Lung (tissue), 12 donors: ENCODE results near the gene CCDC120. TPM values are rescaled to one million over a fixed set of nuclear protein-coding genes. Genes with fewer than 3 reads are reported as not detected.
A peak's percentile ranks its signal among the peaks of the same experiment; 100 is the strongest.

ENCODE experiments used
- ATAC-seq: fragments of 200-7000 bp; cut with Tn5 transposase; one replicate; pipeline ENCODE4 v1.9.1; 2020; ENCODE audit warnings: moderate number of reproducible peaks; ENCODE audit not compliant: insufficient read depth, low FRiP score
- DNase-seq, 3 donors: peaks; one replicate each; pipeline ENCODE4 v3.0.0-alpha.2; 2013 to 2017
- H3K27ac ChIP-seq, 2 donors: one replicate each; pipeline ENCODE4 v1.5.1; 2013; ENCODE audit warnings: mild to moderate bottlenecking in 2 of 2, moderate library complexity in 2 of 2, control low read depth in 1 of 2, inconsistent platforms in 1 of 2, low read depth in 1 of 2, low read length in 1 of 2
- H3K27me3 ChIP-seq, 3 donors: one replicate each; pipeline ENCODE4 v1.5.1; 2013; ENCODE audit warnings: low read length in 2 of 3; ENCODE audit not compliant: control insufficient read depth in 3 of 3, insufficient read depth in 3 of 3
- H3K36me3 ChIP-seq, 4 donors: one replicate each; pipeline ENCODE4 v1.5.1; 2013; ENCODE audit warnings: low read length in 4 of 4, mild to moderate bottlenecking in 1 of 4, moderate library complexity in 1 of 4; ENCODE audit not compliant: control insufficient read depth in 4 of 4, insufficient read depth in 4 of 4
- H3K4me1 ChIP-seq, 5 donors: one replicate each; pipeline ENCODE4 v1.5.1; 2013; ENCODE audit warnings: low read length in 5 of 5, mild to moderate bottlenecking in 2 of 5, moderate library complexity in 1 of 5; ENCODE audit not compliant: control insufficient read depth in 5 of 5, insufficient read depth in 5 of 5
- H3K4me3 ChIP-seq: one replicate; pipeline ENCODE4 v1.5.1; 2013; ENCODE audit warnings: mild to moderate bottlenecking, control low read depth, moderate library complexity
- H3K9ac ChIP-seq, 2 donors: one replicate each; pipeline ENCODE4 v1.5.1; 2013; ENCODE audit warnings: low read length in 2 of 2, control low read depth in 1 of 2; ENCODE audit not compliant: insufficient read depth in 1 of 2
- H3K9me3 ChIP-seq, 4 donors: one replicate each; pipeline ENCODE4 v1.5.1; 2013; ENCODE audit warnings: low read length in 3 of 4, mild to moderate bottlenecking in 1 of 4, moderate library complexity in 1 of 4; ENCODE audit not compliant: control insufficient read depth in 4 of 4, insufficient read depth in 3 of 4
- CTCF ChIP-seq: IDR thresholded peaks from 2 replicates; pipeline ENCODE4 v1.5.1; 2012; ENCODE audit warnings: mild to moderate bottlenecking; ENCODE audit errors: control extremely low read depth, extremely low read depth
- WGBS, 2 donors: extraction: QIAGEN DNeasy Blood & Tissue Kit; methylation state at CpG; one replicate each; pipeline ENCODE4 v1.1.7; 2013; 5-methylcytosine and 5-hydroxymethylcytosine counted together
- polyA plus RNA-seq, 2 donors: library from polyadenylated mRNA; stranded (reverse); fragments of 200-250 nt; gene quantifications; one replicate each; pipeline ENCODE4 v1.2.1, GENCODE V29; 2013
- total RNA-seq, 2 donors: library from RNA; depleted of rRNA in 1 of 2; stranded (reverse); fragments of >200 nt in 1 of 2; gene quantifications; one replicate each; pipeline ENCODE4 v1.2.1, GENCODE V29; 2014 to 2021
- donor health status: control.
- donor health status: control.
- donor health status: Bipolar disorder and iron deficiency.
- donor health status: healthy.
- donor health status: DM: yes; HTN: yes; CAD: no.

The CCDC120 gene
- total and polyA plus RNA-seq, 4 donors = 3.8 to 11.3 (median 5.2) TPM

- H3K9me3 ChIP-seq = peaks cover 0 to 4% (median 0%) of the 10 kb centered on the region in 4 donors
- peak overlapping the region; percentile 73 to 76 for H3K27ac ChIP-seq
- no peak overlapping the region for H3K4me3 ChIP-seq
- H3K27me3 ChIP-seq = no peaks in the 10 kb centered on the region
- TF ChIP-seq CTCF = no peak
- peaks cover 0 to 27% (median 7%) of the 10 kb centered on the region in 5 donors for H3K4me1 ChIP-seq
- peaks cover 7 to 20% (median 15%) of the 10 kb centered on the region in 4 donors for H3K36me3 ChIP-seq
- DNase-seq = peak; percentile 91 to 95 (median 94)
- 8 to 22% methylated on average over 6 to 9 of the region's 9 CpGs for WGBS, 2 donors
- H3K9ac ChIP-seq = peak overlapping the region in 1 of 2 donors; percentile 89
- ATAC-seq = peak; percentile 8
Measured at GRCh38 chrX:49039598-49040375, 19.0 kb upstream of the CCDC120 start.

GRCh38 chrX:49040376-49040955 is 18.3 kb upstream of the CCDC120 start:
- DNase-seq (no peak), ATAC-seq (no peak)
- Histone ChIP-seq H3K4me3 (no peak overlapping the region), H3K9ac (peak overlapping the region in 1 of 2 donors; percentile 47), H3K36me3 (peaks cover 7 to 20% (median 15%) of the 10 kb centered on the region in 4 donors), H3K4me1 (peaks cover 0 to 27% (median 7%) of the 10 kb centered on the region in 5 donors), H3K27me3 (no peaks in the 10 kb centered on the region), H3K9me3 (peaks cover 0 to 4% (median 0%) of the 10 kb centered on the region in 4 donors), H3K27ac (peak overlapping the region; percentile 76 to 99)
- TF ChIP-seq CTCF = no peak
- 40 to 43% methylated on average over 6 to 7 of the region's 7 CpGs for WGBS, 2 donors

- DNase-seq (peak in 2 of 3 donors; percentile 17 to 26), ATAC-seq (no peak)
- Histone ChIP-seq H3K27me3 (no peaks in the 10 kb centered on the region), H3K9me3 (peaks cover 0 to 4% (median 0%) of the 10 kb centered on the region in 4 donors), H3K4me3 (peak overlapping the region; percentile 51), H3K9ac (peak overlapping the region; percentile 73 to 86), H3K36me3 (peaks cover 7 to 18% (median 15%) of the 10 kb centered on the region in 4 donors), H3K4me1 (peaks cover 0 to 27% (median 7%) of the 10 kb centered on the region in 5 donors), H3K27ac (peak overlapping the region; percentile 95 to 99)
- 3 to 30% methylated on average over 10 of the region's 10 CpGs for WGBS, 2 donors
- no peak for TF ChIP-seq CTCF
Measured at GRCh38 chrX:49041744-49042580, 16.8 kb upstream of the CCDC120 start.
